HCT116 (cell line): ENCODE measurements around the gene SIT1. TPM values are rescaled to one million over a fixed set of nuclear protein-coding genes. Genes with fewer than 3 reads are reported as not detected.

ENCODE experiments used
- ATAC-seq: fragments of 200-7000 bp; cut with Tn5 transposase; 2 replicates; pipeline ENCODE4 v1.9.1; 2020; ENCODE audit warnings: mild to moderate bottlenecking, moderate library complexity
- BruUV-seq: library from RNA; stranded (reverse); fragments of 400-500 nt; replicated peaks from 2 replicates; lab custom pipeline; 2021; lab: Mats Ljungman, UMichigan
- CTCF ChIA-PET: fragments of 300-600 bp; sonication (Branson Sonifier 250); formaldehyde crosslinking; loops from one replicate; lab custom pipeline; 2021; ENCODE audit warnings: antibody characterized with exemption; lab: Charles Lee
- POLR2A ChIA-PET: fragments of 300-600, 350-600 bp; sonication (Branson Sonifier 250); formaldehyde crosslinking; loops from one replicate; lab custom pipeline; 2021; ENCODE audit warnings: antibody characterized with exemption; lab: Charles Lee
- RAD21 ChIA-PET, 2 experiments: fragments of 300-600 bp; sonication (Branson Sonifier 250); formaldehyde crosslinking; loops; one replicate each; lab custom pipeline; 2023; ENCODE audit warnings: low total read pairs in 2 of 2; ENCODE audit not compliant: uncharacterized antibody in 2 of 2, unreplicated experiment in 2 of 2, low non-redundant PET in 1 of 2; lab: Charles Lee
- DNase-seq: peaks from one replicate; pipeline ENCODE4 v3.0.0-alpha.2; 2010; ENCODE audit warnings: low read depth, low spot score
- H2AFZ ChIP-seq: fragments of 200-600 bp; shearing (Covaris generic), sonication (generic); 2 replicates; pipeline ENCODE4 v1.6.1; 2017; ENCODE audit warnings: low read depth, mixed run types, mixed read lengths, antibody characterized with exemption, low read length; ENCODE audit not compliant: poor library complexity, severe bottlenecking
- H3K27ac ChIP-seq: 2 replicates; pipeline ENCODE4 v1.5.1; 2012; ENCODE audit warnings: low read depth, low read length
- H3K27me3 ChIP-seq: fragments of 200-600 bp; sonication (generic); 2 replicates; pipeline ENCODE4 v1.6.1; 2016; ENCODE audit warnings: mixed run types, low read length, mixed read lengths; ENCODE audit not compliant: insufficient read depth
- H3K36me3 ChIP-seq, 2 experiments: fragments of 200-500 bp in 1 of 2; fragments of 200-600 bp in 1 of 2; sonication (Bioruptor generic) in 1 of 2; sonication (generic) in 1 of 2; 2 replicates each; pipeline versions ENCODE4 v1.5.1 to v1.6.1; 2014 to 2016; ENCODE audit warnings: low read length in 2 of 2, inconsistent platforms in 1 of 2, mixed read lengths in 1 of 2, mixed run types in 1 of 2; ENCODE audit not compliant: insufficient read depth in 2 of 2, control insufficient read depth in 1 of 2
- H3K4me1 ChIP-seq, 2 experiments: fragments of 200-600 bp in 1 of 2; sonication (generic) in 1 of 2; 2 replicates each; pipeline versions ENCODE4 v1.5.1 to v1.6.1; 2012 to 2017; ENCODE audit warnings: low read length in 2 of 2, inconsistent platforms in 1 of 2, mild to moderate bottlenecking in 1 of 2, mixed read lengths in 1 of 2, mixed run types in 1 of 2, moderate library complexity in 1 of 2; ENCODE audit not compliant: insufficient read depth in 2 of 2, control insufficient read depth in 1 of 2
- H3K4me2 ChIP-seq: fragments of 200-600 bp; sonication (generic); 2 replicates; pipeline ENCODE4 v1.6.1; 2017; ENCODE audit warnings: mixed run types, low read length, mixed read lengths
- H3K4me3 ChIP-seq, 2 experiments: fragments of 200-600 bp in 1 of 2; sonication (generic) in 1 of 2; replicated peaks in 1 of 2; 2 replicates each; pipeline ENCODE4 v1.5.1; 2011 to 2016; ENCODE audit warnings: low read length in 2 of 2, control low read depth in 1 of 2, low read depth in 1 of 2, mild to moderate bottlenecking in 1 of 2, mixed read lengths in 1 of 2, mixed run types in 1 of 2
- H3K79me2 ChIP-seq: fragments of 200-600 bp; sonication (generic); 2 replicates; pipeline ENCODE4 v1.6.1; 2017; ENCODE audit warnings: mild to moderate bottlenecking, mixed run types, low read length, moderate library complexity, mixed read lengths; ENCODE audit not compliant: insufficient read depth
- H3K9ac ChIP-seq: fragments of 200-600 bp; sonication (generic); 2 replicates; pipeline ENCODE4 v1.6.1; 2016; ENCODE audit warnings: low read length, mixed read lengths
- H3K9me2 ChIP-seq: fragments of 200-600 bp; sonication (generic), shearing (Covaris generic); 2 replicates; pipeline ENCODE4 v1.6.1; 2017; ENCODE audit warnings: mixed run types, mild to moderate bottlenecking, moderate library complexity; ENCODE audit not compliant: insufficient read depth
- H3K9me3 ChIP-seq, 2 experiments: fragments of 200-500 bp in 1 of 2; fragments of 200-600 bp in 1 of 2; sonication (Bioruptor generic) in 1 of 2; sonication (generic) in 1 of 2; 2 replicates each; pipeline ENCODE4 v1.6.1; 2014 to 2017; ENCODE audit warnings: low read length in 2 of 2, mixed read lengths in 2 of 2, inconsistent platforms in 1 of 2, low read depth in 1 of 2, mild to moderate bottlenecking in 1 of 2, mixed run types in 1 of 2, moderate library complexity in 1 of 2; ENCODE audit not compliant: control insufficient read depth in 1 of 2, insufficient read depth in 1 of 2
- H4K20me1 ChIP-seq: fragments of 200-600 bp; sonication (generic), shearing (Covaris generic); 2 replicates; pipeline ENCODE4 v1.6.1; 2017; ENCODE audit warnings: mixed run types, mild to moderate bottlenecking, moderate library complexity; ENCODE audit not compliant: insufficient read depth
- CBX3 ChIP-seq: IDR thresholded peaks from 2 replicates; pipeline ENCODE4 v1.6.1; 2012; ENCODE audit warnings: low read depth
- CEBPB ChIP-seq: IDR thresholded peaks from 2 replicates; pipeline ENCODE4 v1.6.1; 2012; ENCODE audit warnings: low read depth
- EGR1 ChIP-seq: IDR thresholded peaks from 2 replicates; pipeline ENCODE4 v1.6.1; 2012; ENCODE audit warnings: low read depth
- ELF1 ChIP-seq: IDR thresholded peaks from 2 replicates; pipeline ENCODE4 v1.6.1; 2012; ENCODE audit warnings: low read depth, borderline replicate concordance
- EZH2phosphoT487 ChIP-seq: fragments of 200-600 bp; IDR thresholded peaks from 2 replicates; pipeline ENCODE4 v1.6.1; 2018; ENCODE audit warnings: antibody characterized with exemption, borderline replicate concordance
- JUND ChIP-seq: IDR thresholded peaks from 2 replicates; pipeline ENCODE4 v1.6.1; 2012
- SIN3A ChIP-seq: IDR thresholded peaks from 2 replicates; pipeline ENCODE4 v1.6.1; 2012; ENCODE audit warnings: low read depth
- SRF ChIP-seq: IDR thresholded peaks from 2 replicates; pipeline ENCODE4 v1.6.1; 2012; ENCODE audit warnings: low read depth
- TCF7L2 ChIP-seq: IDR thresholded peaks from 2 replicates; pipeline ENCODE4 v1.7.0; 2011; ENCODE audit warnings: borderline replicate concordance, inconsistent platforms; ENCODE audit not compliant: insufficient read depth, insufficient read length; ENCODE audit errors: extremely low read depth
- ZFX ChIP-seq: fragments of 450-650 bp; IDR thresholded peaks from 2 replicates; pipeline ENCODE4 v1.6.1; 2017
- ZNF274 ChIP-seq: fragments of 200-500 bp; sonication (Bioruptor generic); IDR thresholded peaks from 2 replicates; pipeline ENCODE4 v1.6.1; 2014; ENCODE audit warnings: mild to moderate bottlenecking, low read depth, low read length, inconsistent platforms
- intact Hi-C: fragments of 100-400 bp; cut with micrococcal nuclease; formaldehyde crosslinking; loops from 2 replicates; pipeline ENCODE4 v1.10.0; 2022
- total RNA-seq: library from RNA; stranded (reverse); gene quantifications from one replicate; pipeline ENCODE4 v1.2.1, GENCODE V29; 2021; ENCODE audit not compliant: unreplicated experiment
- TF ChIP-seq, protein P1 (sequence below): IDR thresholded peaks from 2 replicates; pipeline ENCODE4 v1.6.1; 2012
- TF ChIP-seq, protein P2 (sequence below), 3 experiments: fragments of 200-600 bp in 1 of 3; sonication (generic) in 1 of 3; IDR thresholded peaks in 2 of 3; conservative IDR thresholded peaks in 1 of 3; 2 replicates each; pipeline ENCODE4 v1.5.1; 2012 to 2017; ENCODE audit warnings: low read depth in 2 of 3, low read length in 2 of 3, antibody characterized with exemption in 1 of 3, borderline replicate concordance in 1 of 3, control low read depth in 1 of 3, mild to moderate bottlenecking in 1 of 3, mixed read lengths in 1 of 3, mixed run types in 1 of 3, moderate library complexity in 1 of 3; ENCODE audit not compliant: insufficient read depth in 1 of 3
- TF ChIP-seq, protein P3 (sequence below): IDR thresholded peaks from 2 replicates; pipeline ENCODE4 v1.6.1; 2011; ENCODE audit warnings: mild to moderate bottlenecking, low read length, moderate library complexity; ENCODE audit not compliant: insufficient replicate concordance; ENCODE audit errors: extremely low read depth
- TF ChIP-seq, protein P4 (sequence below): IDR thresholded peaks from 2 replicates; pipeline ENCODE4 v1.6.1; 2012
- TF ChIP-seq, protein P5 (sequence below): IDR thresholded peaks from 2 replicates; pipeline ENCODE4 v1.6.1; 2012; ENCODE audit warnings: low read depth

The SIT1 gene
- total RNA-seq, 1 experiment from 2014 or later, result not detected

DNA sequence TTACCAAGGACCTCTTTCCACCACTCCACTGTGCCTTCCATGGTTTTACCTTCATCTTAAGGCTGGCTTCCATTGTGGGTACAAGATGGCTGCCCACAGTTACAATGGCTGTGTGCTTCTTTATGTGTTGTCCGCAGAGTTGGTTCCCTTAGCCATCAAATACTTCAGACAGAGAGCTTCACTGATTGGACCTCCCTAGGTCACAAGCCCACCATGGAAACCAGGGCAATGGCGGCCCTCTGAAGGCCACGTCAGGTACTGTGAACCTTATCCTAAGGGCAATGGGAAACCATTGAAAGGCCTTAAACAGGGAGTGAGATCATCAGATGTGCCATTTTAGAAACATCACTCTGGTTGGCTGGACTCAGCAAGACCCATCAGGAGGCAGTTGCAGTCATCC, 17.2 kb upstream of the SIT1 start:
- H3K4me3 ChIP-seq, result no peak overlapping the region
- no peak for DNase-seq
- H4K20me1 ChIP-seq, result no peaks in the 10 kb centered on the region
- H2AFZ ChIP-seq, result no peak overlapping the region
- no peaks in the 10 kb centered on the region for H3K9me3 ChIP-seq
- H3K27ac ChIP-seq, result no peak overlapping the region
- BruUV-seq, result no TSS peak
- no peak for ATAC-seq
- RAD21 ChIA-PET, result no interaction called here
- no peaks in the 10 kb centered on the region for H3K9me2 ChIP-seq
- H3K4me2 ChIP-seq, result no peak overlapping the region
- CTCF ChIA-PET, result no interaction called here
- intact Hi-C loops, result no loop called here
- H3K27me3 ChIP-seq, result no peaks in the 10 kb centered on the region
- peaks cover 27 to 50% of the 10 kb centered on the region in 2 experiments; a peak in 3 of 4 replicates for H3K4me1 ChIP-seq
- TF ChIP-seq, protein P1, sequence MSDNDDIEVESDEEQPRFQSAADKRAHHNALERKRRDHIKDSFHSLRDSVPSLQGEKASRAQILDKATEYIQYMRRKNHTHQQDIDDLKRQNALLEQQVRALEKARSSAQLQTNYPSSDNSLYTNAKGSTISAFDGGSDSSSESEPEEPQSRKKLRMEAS, result no peak
- TF ChIP-seq, protein P2, sequence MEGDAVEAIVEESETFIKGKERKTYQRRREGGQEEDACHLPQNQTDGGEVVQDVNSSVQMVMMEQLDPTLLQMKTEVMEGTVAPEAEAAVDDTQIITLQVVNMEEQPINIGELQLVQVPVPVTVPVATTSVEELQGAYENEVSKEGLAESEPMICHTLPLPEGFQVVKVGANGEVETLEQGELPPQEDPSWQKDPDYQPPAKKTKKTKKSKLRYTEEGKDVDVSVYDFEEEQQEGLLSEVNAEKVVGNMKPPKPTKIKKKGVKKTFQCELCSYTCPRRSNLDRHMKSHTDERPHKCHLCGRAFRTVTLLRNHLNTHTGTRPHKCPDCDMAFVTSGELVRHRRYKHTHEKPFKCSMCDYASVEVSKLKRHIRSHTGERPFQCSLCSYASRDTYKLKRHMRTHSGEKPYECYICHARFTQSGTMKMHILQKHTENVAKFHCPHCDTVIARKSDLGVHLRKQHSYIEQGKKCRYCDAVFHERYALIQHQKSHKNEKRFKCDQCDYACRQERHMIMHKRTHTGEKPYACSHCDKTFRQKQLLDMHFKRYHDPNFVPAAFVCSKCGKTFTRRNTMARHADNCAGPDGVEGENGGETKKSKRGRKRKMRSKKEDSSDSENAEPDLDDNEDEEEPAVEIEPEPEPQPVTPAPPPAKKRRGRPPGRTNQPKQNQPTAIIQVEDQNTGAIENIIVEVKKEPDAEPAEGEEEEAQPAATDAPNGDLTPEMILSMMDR (IDR thresholded peaks at IDR 0.05 in 2 of 3, conservative IDR thresholded peaks at IDR 0.05 in 1 of 3; ENCODE audit: borderline replicate concordance in 1 of 3, insufficient read depth in 1 of 3, low read depth in 2 of 3, low read length in 2 of 3), result no peak
- TF ChIP-seq CEBPB (no peak), ZFX (no peak), ZNF274 (no peak), EGR1 (no peak), EZH2phosphoT487 (no peak), TCF7L2 (no peak), ELF1 (no peak), CBX3 (no peak), SIN3A (no peak), JUND (no peak), SRF (no peak)
- TF ChIP-seq, protein P3, sequence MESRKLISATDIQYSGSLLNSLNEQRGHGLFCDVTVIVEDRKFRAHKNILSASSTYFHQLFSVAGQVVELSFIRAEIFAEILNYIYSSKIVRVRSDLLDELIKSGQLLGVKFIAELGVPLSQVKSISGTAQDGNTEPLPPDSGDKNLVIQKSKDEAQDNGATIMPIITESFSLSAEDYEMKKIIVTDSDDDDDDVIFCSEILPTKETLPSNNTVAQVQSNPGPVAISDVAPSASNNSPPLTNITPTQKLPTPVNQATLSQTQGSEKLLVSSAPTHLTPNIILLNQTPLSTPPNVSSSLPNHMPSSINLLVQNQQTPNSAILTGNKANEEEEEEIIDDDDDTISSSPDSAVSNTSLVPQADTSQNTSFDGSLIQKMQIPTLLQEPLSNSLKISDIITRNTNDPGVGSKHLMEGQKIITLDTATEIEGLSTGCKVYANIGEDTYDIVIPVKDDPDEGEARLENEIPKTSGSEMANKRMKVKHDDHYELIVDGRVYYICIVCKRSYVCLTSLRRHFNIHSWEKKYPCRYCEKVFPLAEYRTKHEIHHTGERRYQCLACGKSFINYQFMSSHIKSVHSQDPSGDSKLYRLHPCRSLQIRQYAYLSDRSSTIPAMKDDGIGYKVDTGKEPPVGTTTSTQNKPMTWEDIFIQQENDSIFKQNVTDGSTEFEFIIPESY, result no peak
- TF ChIP-seq, protein P4, sequence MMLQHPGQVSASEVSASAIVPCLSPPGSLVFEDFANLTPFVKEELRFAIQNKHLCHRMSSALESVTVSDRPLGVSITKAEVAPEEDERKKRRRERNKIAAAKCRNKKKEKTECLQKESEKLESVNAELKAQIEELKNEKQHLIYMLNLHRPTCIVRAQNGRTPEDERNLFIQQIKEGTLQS, result no peak
- TF ChIP-seq, protein P5, sequence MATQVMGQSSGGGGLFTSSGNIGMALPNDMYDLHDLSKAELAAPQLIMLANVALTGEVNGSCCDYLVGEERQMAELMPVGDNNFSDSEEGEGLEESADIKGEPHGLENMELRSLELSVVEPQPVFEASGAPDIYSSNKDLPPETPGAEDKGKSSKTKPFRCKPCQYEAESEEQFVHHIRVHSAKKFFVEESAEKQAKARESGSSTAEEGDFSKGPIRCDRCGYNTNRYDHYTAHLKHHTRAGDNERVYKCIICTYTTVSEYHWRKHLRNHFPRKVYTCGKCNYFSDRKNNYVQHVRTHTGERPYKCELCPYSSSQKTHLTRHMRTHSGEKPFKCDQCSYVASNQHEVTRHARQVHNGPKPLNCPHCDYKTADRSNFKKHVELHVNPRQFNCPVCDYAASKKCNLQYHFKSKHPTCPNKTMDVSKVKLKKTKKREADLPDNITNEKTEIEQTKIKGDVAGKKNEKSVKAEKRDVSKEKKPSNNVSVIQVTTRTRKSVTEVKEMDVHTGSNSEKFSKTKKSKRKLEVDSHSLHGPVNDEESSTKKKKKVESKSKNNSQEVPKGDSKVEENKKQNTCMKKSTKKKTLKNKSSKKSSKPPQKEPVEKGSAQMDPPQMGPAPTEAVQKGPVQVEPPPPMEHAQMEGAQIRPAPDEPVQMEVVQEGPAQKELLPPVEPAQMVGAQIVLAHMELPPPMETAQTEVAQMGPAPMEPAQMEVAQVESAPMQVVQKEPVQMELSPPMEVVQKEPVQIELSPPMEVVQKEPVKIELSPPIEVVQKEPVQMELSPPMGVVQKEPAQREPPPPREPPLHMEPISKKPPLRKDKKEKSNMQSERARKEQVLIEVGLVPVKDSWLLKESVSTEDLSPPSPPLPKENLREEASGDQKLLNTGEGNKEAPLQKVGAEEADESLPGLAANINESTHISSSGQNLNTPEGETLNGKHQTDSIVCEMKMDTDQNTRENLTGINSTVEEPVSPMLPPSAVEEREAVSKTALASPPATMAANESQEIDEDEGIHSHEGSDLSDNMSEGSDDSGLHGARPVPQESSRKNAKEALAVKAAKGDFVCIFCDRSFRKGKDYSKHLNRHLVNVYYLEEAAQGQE, result no peak
- no peak overlapping the region for H3K9ac ChIP-seq
- peaks cover 20% of the 10 kb centered on the region; the same call in 1 of the 2 replicates for H3K79me2 ChIP-seq
- POLR2A ChIA-PET, result no interaction called here
- H3K36me3 ChIP-seq, result peaks cover 0 to 10% of the 10 kb centered on the region in 2 experiments; a peak in 1 of 4 replicates
